Ovary (tissue), 9 donors: ENCODE data around the gene HOXA11. TPM values are rescaled to one million over a fixed set of nuclear protein-coding genes. Genes with fewer than 3 reads are reported as not detected.

Experiments
- DNase-seq, 5 donors: peaks; one replicate each; pipeline ENCODE4 v3.0.0-alpha.2; 2019 to 2020
- H3K27ac ChIP-seq, 2 donors: fragments of 200-600 bp; one replicate each; pipeline versions ENCODE4 v1.5.1 to v1.8.0; 2019 to 2022
- H3K27me3 ChIP-seq: fragments of 200-600 bp; one replicate; pipeline ENCODE4 v1.8.0; 2022
- H3K36me3 ChIP-seq: fragments of 200-600 bp; sonication (generic); one replicate; pipeline ENCODE4 v1.5.1; 2019
- H3K4me1 ChIP-seq: one replicate; pipeline ENCODE4 v1.8.1; 2013; ENCODE audit warnings: mild to moderate bottlenecking, moderate library complexity; ENCODE audit not compliant: insufficient read depth
- H3K4me3 ChIP-seq: fragments of 200-600 bp; sonication (generic); one replicate; pipeline ENCODE4 v1.5.1; 2017
- H3K9me3 ChIP-seq, 2 donors: fragments of 200-600 bp in 1 of 2; sonication (generic) in 1 of 2; one replicate each; pipeline versions ENCODE4 v1.5.1 to v1.8.1; 2013 to 2019; ENCODE audit warnings: mild to moderate bottlenecking in 1 of 2, moderate library complexity in 1 of 2
- EP300 ChIP-seq: sonication (generic); formaldehyde crosslinking; IDR thresholded peaks from one replicate; pipeline ENCODE4 v1.6.1; 2017; ENCODE audit warnings: antibody characterized with exemption
- POLR2A ChIP-seq: fragments of 450-650 bp; IDR thresholded peaks from one replicate; pipeline ENCODE4 v1.6.1; 2017; ENCODE audit warnings: antibody characterized with exemption, mild to moderate bottlenecking, moderate library complexity
- WGBS, 3 donors: extraction: QIAGEN DNeasy Blood & Tissue Kit in 1 of 3; methylation state at CpG; one replicate each; pipeline versions ENCODE4 v1.1.5 to v1.1.7; 2013 to 2017; 5-methylcytosine and 5-hydroxymethylcytosine counted together
- intact Hi-C, 4 donors: fragments of 100-400 bp; cut with DNase I; formaldehyde crosslinking; loops; one replicate each; pipeline versions ENCODE4 v1.11.0 to v1.15.1; 2022 to 2023
- polyA plus RNA-seq, 2 donors: library from polyadenylated mRNA; stranded (reverse); fragments of 200-250 nt in 1 of 2; fragments of 350-450 nt in 1 of 2; fragmentation: Illumina TruSeq in 1 of 2; extraction: RNeasy Lipid Tissue Mini Kit (QIAGEN cat#74804) in 1 of 2; gene quantifications; one replicate each; pipeline ENCODE4 v1.2.3, GENCODE V29; 2013 to 2014
- total RNA-seq, 7 donors: library from RNA; depleted of rRNA in 2 of 7; stranded (reverse); fragments of >200 nt in 2 of 7; fragmentation: NEBNext Ultra II Directional in 3 of 7; extraction: Animal tissue kit (Norgen Biotek cat#: 25700) in 3 of 7; gene quantifications; one replicate each; pipeline versions ENCODE4 v1.1.0 to v1.2.4, GENCODE V29; 2016 to 2023
- TF ChIP-seq, protein P1 (sequence below), 3 donors: fragments of 450-650 bp in 2 of 3; fragments of 200-600 bp in 1 of 3; IDR thresholded peaks; one replicate each; pipeline versions ENCODE4 v1.5.1 to v1.8.0; 2016 to 2022; ENCODE audit warnings: antibody characterized with exemption in 3 of 3, mild to moderate bottlenecking in 1 of 3
- donor health status: DM: no; HTN: no; CAD: no; lungs with moderate emphysema.
- donor health status: DM: no; HTN: no; CAD: no.
- donor health status: Bipolar disorder and iron deficiency.
- donor health status: DM: yes; HTN: yes; CAD: no.
- donor health status: DM: no; HTN: no; CAD: no.
- donor health status: DM: yes; HTN: yes; CAD: no.

HOXA11 gene
- total and polyA plus RNA-seq, 9 donors = 0.11 to 2.0 (median 0.91) TPM; not detected in 3

- DNase-seq = peak; percentile 71 to 89 (median 87)
- peaks cover 4% of the 10 kb centered on the region for H3K4me1 ChIP-seq
- intact Hi-C loops = loop anchor here in 3 of 4 donors (5.0 to 10.0 kb wide), 4 partner anchors 786 to 1276 kb away; no protein-coding TSS in a partner anchor
- WGBS, 3 donors = 3% methylated on average over 43 to 54 of the region's 54 CpGs
- no peaks in the 10 kb centered on the region for H3K9me3 ChIP-seq
- no peak overlapping the region for H3K27ac ChIP-seq
- no peak for TF ChIP-seq EP300
- TF ChIP-seq, protein P1, sequence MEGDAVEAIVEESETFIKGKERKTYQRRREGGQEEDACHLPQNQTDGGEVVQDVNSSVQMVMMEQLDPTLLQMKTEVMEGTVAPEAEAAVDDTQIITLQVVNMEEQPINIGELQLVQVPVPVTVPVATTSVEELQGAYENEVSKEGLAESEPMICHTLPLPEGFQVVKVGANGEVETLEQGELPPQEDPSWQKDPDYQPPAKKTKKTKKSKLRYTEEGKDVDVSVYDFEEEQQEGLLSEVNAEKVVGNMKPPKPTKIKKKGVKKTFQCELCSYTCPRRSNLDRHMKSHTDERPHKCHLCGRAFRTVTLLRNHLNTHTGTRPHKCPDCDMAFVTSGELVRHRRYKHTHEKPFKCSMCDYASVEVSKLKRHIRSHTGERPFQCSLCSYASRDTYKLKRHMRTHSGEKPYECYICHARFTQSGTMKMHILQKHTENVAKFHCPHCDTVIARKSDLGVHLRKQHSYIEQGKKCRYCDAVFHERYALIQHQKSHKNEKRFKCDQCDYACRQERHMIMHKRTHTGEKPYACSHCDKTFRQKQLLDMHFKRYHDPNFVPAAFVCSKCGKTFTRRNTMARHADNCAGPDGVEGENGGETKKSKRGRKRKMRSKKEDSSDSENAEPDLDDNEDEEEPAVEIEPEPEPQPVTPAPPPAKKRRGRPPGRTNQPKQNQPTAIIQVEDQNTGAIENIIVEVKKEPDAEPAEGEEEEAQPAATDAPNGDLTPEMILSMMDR (IDR thresholded peaks at IDR 0.05) = peak; percentile 96 to 98 (median 97)
- no peak for TF ChIP-seq POLR2A
- peaks cover 9% of the 10 kb centered on the region for H3K27me3 ChIP-seq
- H3K4me3 ChIP-seq = peak overlapping the region; percentile 43
- H3K36me3 ChIP-seq = no peaks in the 10 kb centered on the region
Observed at GRCh38 chr7:27160546-27161213, 24.4 kb downstream of the HOXA11 start.

DNA sequence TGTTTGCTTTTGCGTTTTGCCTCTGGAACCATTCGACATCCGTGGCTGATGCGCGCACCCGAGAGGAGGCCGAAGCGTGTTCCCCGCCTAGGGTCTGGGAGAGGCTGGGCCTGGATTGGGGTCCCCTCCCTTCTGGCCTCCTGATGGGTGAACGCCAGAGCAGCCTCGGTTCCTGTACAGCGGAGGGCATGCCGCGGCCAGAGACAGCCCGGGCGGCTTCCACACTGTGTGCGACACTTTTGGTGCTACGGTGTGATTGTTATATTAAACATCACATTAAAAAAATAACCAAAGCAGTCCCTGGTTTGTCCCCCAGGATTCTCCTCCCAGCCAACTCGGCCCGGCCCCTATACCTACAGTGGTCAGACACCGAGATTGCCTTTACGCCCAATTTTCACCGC lies 24.9 kb downstream of the HOXA11 start:
- Histone ChIP-seq H3K4me1 (peaks cover 4% of the 10 kb centered on the region), H3K27me3 (peaks cover 12% of the 10 kb centered on the region), H3K9me3 (no peaks in the 10 kb centered on the region), H3K4me3 (peak overlapping the region; percentile 43), H3K36me3 (no peaks in the 10 kb centered on the region), H3K27ac (no peak overlapping the region)
- TF ChIP-seq EP300 (no peak), POLR2A (no peak)
- TF ChIP-seq, protein P1 (IDR thresholded peaks at IDR 0.05) = no peak
- 78 to 83% (median 80%) methylated on average over 23 of the region's 23 CpGs for WGBS, 3 donors
- intact Hi-C loops = loop anchor here in 3 of 4 donors (5.0 to 10.0 kb wide), 4 partner anchors 785 to 1275 kb away; no protein-coding TSS in a partner anchor
- peak in 2 of 5 donors; percentile 26 to 33 for DNase-seq

DNA sequence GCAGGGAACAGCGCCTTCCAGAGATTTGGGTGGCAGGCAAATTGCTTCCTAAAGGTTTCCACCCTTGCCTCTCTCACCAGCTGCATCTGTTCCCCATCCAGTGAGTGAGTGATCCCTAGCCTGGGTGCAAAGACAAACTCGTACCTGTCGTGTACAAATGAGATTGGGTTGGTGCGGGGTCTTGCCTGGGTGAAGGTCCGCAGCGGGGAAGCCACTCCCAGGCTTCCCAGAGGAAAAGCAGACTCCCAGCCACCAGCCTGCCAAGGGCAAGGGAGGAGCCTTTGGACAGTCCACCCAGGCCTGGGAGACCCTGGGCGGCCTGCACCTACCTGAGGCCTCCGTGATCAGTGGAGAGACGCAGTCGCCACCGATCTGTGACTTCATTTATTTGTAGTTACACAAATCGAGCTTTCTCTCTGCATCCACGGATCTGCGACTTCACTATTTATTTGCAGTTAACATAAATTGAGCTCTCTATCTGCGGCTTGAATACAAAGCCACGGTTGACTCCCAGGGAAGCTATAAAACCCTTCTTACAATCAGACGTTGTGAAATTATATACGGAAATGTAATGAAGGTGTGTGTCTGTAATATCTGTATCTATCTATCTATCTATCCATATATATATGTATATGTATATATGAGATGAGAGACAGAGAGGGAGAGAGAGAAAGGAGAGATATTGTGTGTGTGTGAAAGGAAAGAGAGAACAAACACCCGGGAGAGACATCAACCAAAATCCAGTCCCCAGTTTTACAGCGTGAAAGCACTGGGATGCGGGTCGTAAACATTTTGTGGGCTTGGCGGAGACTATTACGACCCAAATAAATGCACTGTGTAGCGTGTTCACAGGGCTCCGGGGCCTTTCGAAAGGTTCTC lies 25.5 kb downstream of the HOXA11 start:
- WGBS, 3 donors = 86 to 90% (median 88%) methylated on average over 27 of the region's 27 CpGs
- Histone ChIP-seq H3K36me3 (no peaks in the 10 kb centered on the region), H3K4me3 (no peak overlapping the region), H3K27me3 (peaks cover 6% of the 10 kb centered on the region), H3K27ac (no peak overlapping the region), H3K9me3 (no peaks in the 10 kb centered on the region), H3K4me1 (peaks cover 4% of the 10 kb centered on the region)
- TF ChIP-seq POLR2A = no peak
- TF ChIP-seq, protein P1 (IDR thresholded peaks at IDR 0.05) = no peak
- no peak for TF ChIP-seq EP300
- peak in 2 of 5 donors; percentile 9 to 19 for DNase-seq
- intact Hi-C loops = loop anchor here (5.0 to 10.0 kb wide), 6 partner anchors 785 to 1275 kb away; partner anchors contain the start of genes CBX3 (in 1 of the 4) and HNRNPA2B1 (in 1 of the 4)
